ENCODE measurements around the gene RAB14. TPM values are rescaled to one million over a fixed set of nuclear protein-coding genes. Genes with fewer than 3 reads are reported as not detected.

The RAB14 gene
- total RNA-seq, 1 donor from 2014 or later, result 62.2 TPM

GRCh38 chr9:121226175-121226574 is 24.5 kb upstream of the RAB14 start:
- H3K36me3 Mint-ChIP-seq (ENCODE audit: low read depth), result no peaks in the 10 kb centered on the region
- no peak overlapping the region for H3K4me3 Mint-ChIP-seq
- H3K4me1 Mint-ChIP-seq, result peaks cover 12% of the 10 kb centered on the region
- no peaks in the 10 kb centered on the region for H3K9me3 Mint-ChIP-seq
- no peak for TF ChIP-seq CTCF (conservative IDR thresholded peaks at IDR 0.05)
- no peak overlapping the region for H3K27ac Mint-ChIP-seq (ENCODE audit: unreplicated experiment)
- no peak for DNase-seq (ENCODE audit: low read depth, low spot score)
- no peaks in the 10 kb centered on the region for H3K27me3 Mint-ChIP-seq (ENCODE audit: low read depth)

DNA sequence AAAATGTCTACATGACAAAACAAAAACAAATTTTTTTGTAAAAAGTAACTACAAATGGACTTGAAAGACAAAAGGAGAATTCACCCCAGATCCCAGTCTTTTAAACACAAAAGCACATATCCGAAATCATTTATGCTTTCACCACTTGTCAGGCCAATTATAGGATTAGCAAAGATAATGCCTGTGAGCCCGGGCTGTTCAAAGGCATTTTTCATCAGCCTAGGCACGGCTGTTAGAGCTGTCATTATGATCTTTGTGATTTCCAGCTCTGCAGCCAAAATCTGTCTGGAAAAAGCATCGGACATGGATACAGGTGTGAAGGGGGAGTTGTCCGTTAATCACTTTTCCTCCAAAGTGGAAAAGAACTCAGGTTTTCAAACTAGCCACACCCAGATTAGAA is 23.6 kb upstream of the RAB14 start:
- H3K4me1 Mint-ChIP-seq, result peaks cover 21% of the 10 kb centered on the region
- no peaks in the 10 kb centered on the region for H3K36me3 Mint-ChIP-seq (ENCODE audit: low read depth)
- no peak for TF ChIP-seq CTCF (conservative IDR thresholded peaks at IDR 0.05)
- H3K27ac Mint-ChIP-seq (ENCODE audit: unreplicated experiment), result no peak overlapping the region
- H3K9me3 Mint-ChIP-seq, result no peaks in the 10 kb centered on the region
- no peaks in the 10 kb centered on the region for H3K27me3 Mint-ChIP-seq (ENCODE audit: low read depth)
- no peak for DNase-seq (ENCODE audit: low read depth, low spot score)
- H3K4me3 Mint-ChIP-seq, result no peak overlapping the region

DNA sequence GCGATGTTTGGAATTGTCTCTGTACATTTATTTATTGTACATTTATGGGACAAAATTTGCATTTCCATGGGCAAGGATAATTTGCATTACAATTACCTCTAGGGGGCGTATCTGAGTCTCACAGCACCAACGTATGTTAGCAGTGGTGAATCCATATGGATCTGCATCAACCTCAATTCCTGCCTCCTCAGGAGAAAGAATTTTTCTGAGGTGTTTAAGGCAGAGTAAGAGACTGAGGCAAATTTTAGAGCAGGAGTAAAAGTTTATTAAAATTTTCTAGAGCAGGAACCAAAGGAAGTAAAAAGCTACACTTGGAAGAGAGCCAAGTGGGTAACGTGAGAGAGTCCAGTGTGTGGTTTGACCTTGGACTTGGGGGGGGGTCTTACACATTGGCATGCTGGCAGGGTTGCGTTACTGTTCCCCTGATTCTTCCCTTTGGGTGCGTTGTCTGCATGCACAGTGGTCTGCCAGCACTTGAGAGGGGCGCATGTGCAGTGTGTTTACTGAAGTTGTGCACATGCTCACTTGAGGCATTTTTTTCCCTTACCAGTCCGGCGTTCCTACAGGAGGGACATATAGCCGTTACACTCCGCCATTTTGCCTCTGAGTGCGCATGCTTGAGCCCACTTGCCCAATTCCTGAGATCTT is 21.0 kb upstream of the RAB14 start:
- Mint-ChIP-seq H3K36me3 (ENCODE audit: low read depth) (no peaks in the 10 kb centered on the region), H3K27ac (ENCODE audit: unreplicated experiment) (no peak overlapping the region), H3K4me3 (no peak overlapping the region), H3K27me3 (ENCODE audit: low read depth) (no peaks in the 10 kb centered on the region), H3K4me1 (peaks cover 23% of the 10 kb centered on the region), H3K9me3 (no peaks in the 10 kb centered on the region)
- TF ChIP-seq CTCF (conservative IDR thresholded peaks at IDR 0.05), result peak; percentile 71
- no peak for DNase-seq (ENCODE audit: low read depth, low spot score)

- Mint-ChIP-seq H3K4me3 (no peak overlapping the region), H3K27me3 (ENCODE audit: low read depth) (no peaks in the 10 kb centered on the region), H3K36me3 (ENCODE audit: low read depth) (no peaks in the 10 kb centered on the region), H3K9me3 (no peaks in the 10 kb centered on the region), H3K4me1 (peaks cover 23% of the 10 kb centered on the region), H3K27ac (ENCODE audit: unreplicated experiment) (no peak overlapping the region)
- no peak for TF ChIP-seq CTCF (conservative IDR thresholded peaks at IDR 0.05)
- no peak for DNase-seq (ENCODE audit: low read depth, low spot score)
Measured at GRCh38 chr9:121221664-121222055, 20.0 kb upstream of the RAB14 start.

DNA sequence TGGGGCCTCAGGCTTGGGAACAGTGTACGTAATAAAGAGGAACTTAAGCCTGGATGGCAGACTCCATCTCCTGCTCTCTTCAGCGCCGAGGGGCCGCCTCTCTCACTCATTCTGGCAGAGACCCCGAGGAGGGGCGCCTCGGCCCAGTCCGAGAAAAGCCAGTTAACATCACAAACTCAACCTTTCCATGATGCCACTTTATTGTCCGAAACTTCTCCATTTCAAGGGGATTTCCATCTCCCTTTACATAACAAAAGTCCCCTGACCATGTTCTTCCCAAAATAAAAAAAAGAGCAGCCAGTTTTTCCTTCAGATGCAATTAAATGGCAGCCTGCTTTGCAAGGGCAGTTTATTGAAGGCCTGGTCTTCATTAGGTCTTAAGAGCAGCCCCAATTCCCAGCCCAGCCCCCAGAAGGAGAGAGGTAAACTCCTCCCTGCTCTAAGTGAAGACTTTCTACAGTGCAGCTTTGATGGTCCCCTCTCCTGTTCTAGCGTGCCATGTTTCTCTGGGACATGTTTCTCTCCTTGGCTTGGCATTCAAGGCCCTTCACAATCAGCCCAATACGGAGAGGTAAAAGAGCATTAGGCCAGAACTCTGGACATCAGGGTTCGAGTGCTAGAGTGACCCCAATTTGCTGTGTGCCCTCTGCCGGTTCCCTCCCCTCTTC is 19.5 kb upstream of the RAB14 start:
- Mint-ChIP-seq H3K27me3 (ENCODE audit: low read depth) (no peaks in the 10 kb centered on the region), H3K9me3 (no peaks in the 10 kb centered on the region), H3K36me3 (ENCODE audit: low read depth) (no peaks in the 10 kb centered on the region), H3K27ac (ENCODE audit: unreplicated experiment) (no peak overlapping the region), H3K4me1 (peaks cover 23% of the 10 kb centered on the region), H3K4me3 (no peak overlapping the region)
- no peak for DNase-seq (ENCODE audit: low read depth, low spot score)
- no peak for TF ChIP-seq CTCF (conservative IDR thresholded peaks at IDR 0.05)

All from neural crest cell (in vitro differentiated cells).